ENCODE measurements around the gene PPT1. TPM values are rescaled to one million over a fixed set of nuclear protein-coding genes. Genes with fewer than 3 reads are reported as not detected.

Gene PPT1
- total and polyA plus RNA-seq, 2 of the 13 experiments (the other 11 are each of a cell fraction or from before 2014, with no cell fraction given): 129 TPM

DNA sequence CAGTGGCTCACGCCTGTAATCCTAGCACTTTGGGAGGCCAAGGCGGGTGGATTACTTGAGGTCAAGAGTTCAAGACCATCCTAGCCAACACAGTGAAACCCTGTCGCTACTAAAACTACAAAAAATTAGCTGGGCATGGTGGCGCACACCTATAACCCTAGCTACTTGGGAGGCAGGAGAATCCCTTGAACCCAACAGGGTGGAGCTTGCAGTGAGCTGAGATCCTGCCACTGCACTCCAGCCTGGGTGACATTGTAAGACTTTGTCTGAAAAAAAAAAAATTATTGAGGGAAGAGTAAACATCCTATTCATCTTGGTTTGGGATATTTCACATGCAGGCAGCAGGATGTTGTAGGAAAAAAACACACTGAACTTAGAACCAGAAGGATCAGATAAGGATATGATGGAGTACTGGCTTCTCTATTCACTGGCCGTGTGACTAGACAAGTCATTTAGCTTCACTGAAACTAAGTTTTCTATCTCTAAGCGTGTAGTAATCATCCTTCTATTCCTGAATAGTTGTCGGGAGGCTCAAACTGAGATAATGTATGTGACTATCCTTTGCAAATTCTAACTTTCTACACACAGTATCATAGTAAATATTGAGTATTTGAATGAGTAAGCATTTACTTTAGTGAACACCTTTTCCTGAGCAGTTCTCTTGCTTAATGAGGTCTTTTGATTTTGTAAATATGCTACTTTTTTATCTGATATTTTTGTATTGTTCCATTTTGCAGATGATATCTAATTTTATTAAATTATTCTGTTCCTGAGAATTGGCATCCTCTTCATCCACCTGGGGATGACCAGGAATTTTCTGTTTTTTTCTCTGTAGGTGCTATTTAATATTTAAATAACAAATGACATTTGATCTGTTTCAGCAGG is 38.4 kb downstream of the PPT1 start (continued):
- TF ChIP-seq ZNF143 (CRISPR knock-in tag; IDR thresholded peaks at IDR 0.05): no peak
- TF ChIP-seq ZNF75D (CRISPR knock-in tag; IDR thresholded peaks at IDR 0.05; ENCODE audit: borderline replicate concordance): no peak
- no peak for TF ChIP-seq NFKBIZ (CRISPR knock-in tag; IDR thresholded peaks at IDR 0.05)
- no peak for TF ChIP-seq ZNF670 (CRISPR knock-in tag; IDR thresholded peaks at IDR 0.05; ENCODE audit: borderline replicate concordance)
- no peak for TF ChIP-seq KLF15 (CRISPR knock-in tag; IDR thresholded peaks at IDR 0.05; ENCODE audit: borderline replicate concordance)
- TF ChIP-seq HMG20B (CRISPR knock-in tag; conservative IDR thresholded peaks at IDR 0.05): no peak
- no peak for TF ChIP-seq THAP11 (CRISPR knock-in tag; IDR thresholded peaks at IDR 0.05)
- no peak for TF ChIP-seq GABPA (IDR thresholded peaks at IDR 0.05; ENCODE audit: low read depth, low read length)
- peak; percentile 34; the same call in 1 of the 2 replicates for TF ChIP-seq GABPA (CRISPR knock-in tag; IDR thresholded peaks at IDR 0.05; ENCODE audit: low read depth)
- TF ChIP-seq, protein P1, sequence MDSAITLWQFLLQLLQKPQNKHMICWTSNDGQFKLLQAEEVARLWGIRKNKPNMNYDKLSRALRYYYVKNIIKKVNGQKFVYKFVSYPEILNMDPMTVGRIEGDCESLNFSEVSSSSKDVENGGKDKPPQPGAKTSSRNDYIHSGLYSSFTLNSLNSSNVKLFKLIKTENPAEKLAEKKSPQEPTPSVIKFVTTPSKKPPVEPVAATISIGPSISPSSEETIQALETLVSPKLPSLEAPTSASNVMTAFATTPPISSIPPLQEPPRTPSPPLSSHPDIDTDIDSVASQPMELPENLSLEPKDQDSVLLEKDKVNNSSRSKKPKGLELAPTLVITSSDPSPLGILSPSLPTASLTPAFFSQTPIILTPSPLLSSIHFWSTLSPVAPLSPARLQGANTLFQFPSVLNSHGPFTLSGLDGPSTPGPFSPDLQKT (CRISPR knock-in tag; IDR thresholded peaks at IDR 0.05; ENCODE audit: borderline replicate concordance): no peak
- TF ChIP-seq, protein P2, sequence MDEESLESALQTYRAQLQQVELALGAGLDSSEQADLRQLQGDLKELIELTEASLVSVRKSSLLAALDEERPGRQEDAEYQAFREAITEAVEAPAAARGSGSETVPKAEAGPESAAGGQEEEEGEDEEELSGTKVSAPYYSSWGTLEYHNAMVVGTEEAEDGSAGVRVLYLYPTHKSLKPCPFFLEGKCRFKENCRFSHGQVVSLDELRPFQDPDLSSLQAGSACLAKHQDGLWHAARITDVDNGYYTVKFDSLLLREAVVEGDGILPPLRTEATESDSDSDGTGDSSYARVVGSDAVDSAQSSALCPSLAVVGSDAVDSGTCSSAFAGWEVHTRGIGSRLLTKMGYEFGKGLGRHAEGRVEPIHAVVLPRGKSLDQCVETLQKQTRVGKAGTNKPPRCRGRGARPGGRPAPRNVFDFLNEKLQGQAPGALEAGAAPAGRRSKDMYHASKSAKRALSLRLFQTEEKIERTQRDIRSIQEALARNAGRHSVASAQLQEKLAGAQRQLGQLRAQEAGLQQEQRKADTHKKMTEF (CRISPR knock-in tag; IDR thresholded peaks at IDR 0.05): peak; percentile 65; the same call in 1 of the 2 replicates
- no peak for TF ChIP-seq BORCS8-MEF2B (CRISPR knock-in tag; IDR thresholded peaks at IDR 0.05)
- no peak for TF ChIP-seq ZNF605 (CRISPR knock-in tag; IDR thresholded peaks at IDR 0.05)
- no peak for TF ChIP-seq ATF1 (CRISPR knock-in tag; IDR thresholded peaks at IDR 0.05)
- TF ChIP-seq ZNF878 (CRISPR knock-in tag; IDR thresholded peaks at IDR 0.05): no peak
- TF ChIP-seq ZEB1 (IDR thresholded peaks at IDR 0.05; ENCODE audit: insufficient replicate concordance, low read depth): no peak
- TF ChIP-seq FOXP4 (CRISPR knock-in tag; IDR thresholded peaks at IDR 0.05): peak; percentile 69
- no peak for TF ChIP-seq ZNF256 (CRISPR knock-in tag; conservative IDR thresholded peaks at IDR 0.05)
- TF ChIP-seq ZNF230 (CRISPR knock-in tag; IDR thresholded peaks at IDR 0.05): no peak
- no peak for TF ChIP-seq ZNF224 (CRISPR knock-in tag; IDR thresholded peaks at IDR 0.05)
- TF ChIP-seq POLR2AphosphoS2 (IDR thresholded peaks at IDR 0.05; ENCODE audit: low read depth, low read length): no peak
- TF ChIP-seq SIN3A (IDR thresholded peaks at IDR 0.05; ENCODE audit: borderline replicate concordance, low read depth, low read length): no peak
- no peak for TF ChIP-seq ZFAT (CRISPR knock-in tag; conservative IDR thresholded peaks at IDR 0.05)
- no peak for TF ChIP-seq MAFG (CRISPR knock-in tag; IDR thresholded peaks at IDR 0.05)
- TF ChIP-seq ZFP82 (CRISPR knock-in tag; IDR thresholded peaks at IDR 0.05; ENCODE audit: borderline replicate concordance): no peak
- no peak for TF ChIP-seq ZSCAN9 (CRISPR knock-in tag; IDR thresholded peaks at IDR 0.05; ENCODE audit: borderline replicate concordance)
- TF ChIP-seq NFE2L1 (CRISPR knock-in tag; IDR thresholded peaks at IDR 0.05; ENCODE audit: borderline replicate concordance): no peak
- TF ChIP-seq BRCA1 (CRISPR knock-in tag; IDR thresholded peaks at IDR 0.05): no peak
- no peak for TF ChIP-seq YEATS4 (CRISPR knock-in tag; IDR thresholded peaks at IDR 0.05; ENCODE audit: borderline replicate concordance)
